ENCODE results near the gene PHIP. TPM values are rescaled to one million over a fixed set of nuclear protein-coding genes. Genes with fewer than 3 reads are reported as not detected.

The PHIP gene
- total and polyA plus RNA-seq, 2 experiments from 2014 or later = 48.0 to 65.4 TPM

DNA sequence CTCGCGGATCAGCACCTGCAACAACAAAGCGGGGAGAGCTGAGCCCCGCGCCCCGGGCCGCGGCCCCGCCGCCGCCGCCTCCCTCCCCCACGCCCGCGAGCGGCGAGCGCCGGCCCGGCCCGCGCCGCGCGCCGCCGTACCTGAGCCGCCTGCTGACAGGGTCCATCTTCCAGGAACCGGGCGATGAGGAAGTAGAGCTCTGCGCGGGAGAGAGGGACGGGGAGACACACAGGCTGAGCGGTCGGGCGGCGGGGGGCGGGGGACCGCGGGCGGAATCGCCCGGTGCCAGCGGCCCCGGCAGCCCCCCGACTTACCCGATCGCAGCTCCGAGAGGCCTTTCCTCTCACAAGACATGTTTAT, 359 bp downstream of the PHIP start (continued):
- TF ChIP-seq, protein P1, sequence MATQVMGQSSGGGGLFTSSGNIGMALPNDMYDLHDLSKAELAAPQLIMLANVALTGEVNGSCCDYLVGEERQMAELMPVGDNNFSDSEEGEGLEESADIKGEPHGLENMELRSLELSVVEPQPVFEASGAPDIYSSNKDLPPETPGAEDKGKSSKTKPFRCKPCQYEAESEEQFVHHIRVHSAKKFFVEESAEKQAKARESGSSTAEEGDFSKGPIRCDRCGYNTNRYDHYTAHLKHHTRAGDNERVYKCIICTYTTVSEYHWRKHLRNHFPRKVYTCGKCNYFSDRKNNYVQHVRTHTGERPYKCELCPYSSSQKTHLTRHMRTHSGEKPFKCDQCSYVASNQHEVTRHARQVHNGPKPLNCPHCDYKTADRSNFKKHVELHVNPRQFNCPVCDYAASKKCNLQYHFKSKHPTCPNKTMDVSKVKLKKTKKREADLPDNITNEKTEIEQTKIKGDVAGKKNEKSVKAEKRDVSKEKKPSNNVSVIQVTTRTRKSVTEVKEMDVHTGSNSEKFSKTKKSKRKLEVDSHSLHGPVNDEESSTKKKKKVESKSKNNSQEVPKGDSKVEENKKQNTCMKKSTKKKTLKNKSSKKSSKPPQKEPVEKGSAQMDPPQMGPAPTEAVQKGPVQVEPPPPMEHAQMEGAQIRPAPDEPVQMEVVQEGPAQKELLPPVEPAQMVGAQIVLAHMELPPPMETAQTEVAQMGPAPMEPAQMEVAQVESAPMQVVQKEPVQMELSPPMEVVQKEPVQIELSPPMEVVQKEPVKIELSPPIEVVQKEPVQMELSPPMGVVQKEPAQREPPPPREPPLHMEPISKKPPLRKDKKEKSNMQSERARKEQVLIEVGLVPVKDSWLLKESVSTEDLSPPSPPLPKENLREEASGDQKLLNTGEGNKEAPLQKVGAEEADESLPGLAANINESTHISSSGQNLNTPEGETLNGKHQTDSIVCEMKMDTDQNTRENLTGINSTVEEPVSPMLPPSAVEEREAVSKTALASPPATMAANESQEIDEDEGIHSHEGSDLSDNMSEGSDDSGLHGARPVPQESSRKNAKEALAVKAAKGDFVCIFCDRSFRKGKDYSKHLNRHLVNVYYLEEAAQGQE (IDR thresholded peaks at IDR 0.05; ENCODE audit: unreplicated experiment) = no peak
- TF ChIP-seq JUNB (IDR thresholded peaks at IDR 0.05; ENCODE audit: unreplicated experiment) = no peak
- TF ChIP-seq, protein P2, sequence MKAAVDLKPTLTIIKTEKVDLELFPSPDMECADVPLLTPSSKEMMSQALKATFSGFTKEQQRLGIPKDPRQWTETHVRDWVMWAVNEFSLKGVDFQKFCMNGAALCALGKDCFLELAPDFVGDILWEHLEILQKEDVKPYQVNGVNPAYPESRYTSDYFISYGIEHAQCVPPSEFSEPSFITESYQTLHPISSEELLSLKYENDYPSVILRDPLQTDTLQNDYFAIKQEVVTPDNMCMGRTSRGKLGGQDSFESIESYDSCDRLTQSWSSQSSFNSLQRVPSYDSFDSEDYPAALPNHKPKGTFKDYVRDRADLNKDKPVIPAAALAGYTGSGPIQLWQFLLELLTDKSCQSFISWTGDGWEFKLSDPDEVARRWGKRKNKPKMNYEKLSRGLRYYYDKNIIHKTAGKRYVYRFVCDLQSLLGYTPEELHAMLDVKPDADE (IDR thresholded peaks at IDR 0.05) = no peak
- no peak for TF ChIP-seq EZH2phosphoT487 (IDR thresholded peaks at IDR 0.05; ENCODE audit: unreplicated experiment)

DNA sequence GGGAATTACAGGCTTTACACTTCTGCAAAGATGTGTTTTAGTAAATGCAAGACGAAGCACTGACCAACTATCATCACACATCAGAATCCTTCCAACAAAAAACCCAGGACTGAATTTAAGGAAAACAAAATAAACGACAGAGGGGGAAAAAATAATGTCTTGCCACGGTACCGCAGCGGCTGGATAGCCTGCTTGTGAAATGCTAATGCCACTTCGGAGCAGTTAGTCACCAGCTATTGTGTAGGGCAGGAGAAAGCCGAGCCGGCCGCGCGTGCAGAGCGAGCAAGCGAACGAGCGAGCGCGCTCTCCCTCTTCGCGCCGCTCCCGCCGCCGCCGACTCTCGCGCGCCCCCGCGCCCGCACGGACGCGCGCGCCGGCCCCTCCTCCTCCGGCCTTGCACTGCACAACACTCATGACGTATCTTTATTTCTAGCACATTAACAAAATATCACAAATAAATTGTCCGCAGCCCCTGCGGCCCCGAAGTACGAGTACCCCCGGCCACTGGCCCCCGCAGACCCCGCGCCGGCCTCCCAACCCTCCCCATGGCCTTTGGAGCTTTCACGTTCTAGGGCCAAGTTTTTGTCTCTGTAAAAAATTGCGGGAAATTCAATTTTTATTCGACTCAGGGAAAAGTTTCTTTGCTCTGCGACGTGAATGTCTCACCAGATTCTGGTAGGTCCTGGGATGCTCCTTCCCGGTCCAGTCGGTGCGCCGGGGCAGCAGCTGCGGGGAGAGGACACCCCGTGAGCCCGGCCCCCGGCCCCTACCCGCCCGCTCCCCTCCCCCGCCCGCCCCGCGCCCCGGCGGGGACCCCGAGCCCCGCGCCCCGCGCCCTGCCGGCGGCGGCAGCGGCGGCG, 1.0 kb downstream of the PHIP start:
- H3K9me2 ChIP-seq (ENCODE audit: insufficient read depth) = no peaks in the 10 kb centered on the region
- H3K36me3 ChIP-seq (ENCODE audit: insufficient read depth) = no peaks in the 10 kb centered on the region
- H3F3A ChIP-seq (replicated peaks; ENCODE audit: low read depth) = no peaks in the 10 kb centered on the region
- peaks cover 40% of the 10 kb centered on the region for H3K4me1 ChIP-seq (ENCODE audit: insufficient read depth)
- peaks cover 3% of the 10 kb centered on the region; the same call in 1 of the 3 replicates for H3K9me3 Mint-ChIP-seq
- H3K27me3 Mint-ChIP-seq (ENCODE audit: insufficient read depth, low read depth, poor library complexity) = peaks cover 4% of the 10 kb centered on the region
- peaks cover 16% of the 10 kb centered on the region for H3K36me3 Mint-ChIP-seq (ENCODE audit: low read depth)
- peaks cover 42% of the 10 kb centered on the region for H3K4me1 Mint-ChIP-seq
- no peaks in the 10 kb centered on the region for H3K27me3 ChIP-seq (ENCODE audit: insufficient read depth)
- TF ChIP-seq, protein P1 (IDR thresholded peaks at IDR 0.05; ENCODE audit: unreplicated experiment) = peak; percentile 45
- TF ChIP-seq CREB1 (CRISPR knock-in tag; IDR thresholded peaks at IDR 0.05; ENCODE audit: low read depth) = peak; percentile 36; the same call in 1 of the 2 replicates
- peak; percentile 61 for TF ChIP-seq POLR2AphosphoS5 (IDR thresholded peaks at IDR 0.05; ENCODE audit: low read depth)
- TF ChIP-seq NANOG (IDR thresholded peaks at IDR 0.05; ENCODE audit: borderline replicate concordance) = no peak
- H3K79me2 ChIP-seq (replicated peaks; ENCODE audit: insufficient read depth) = peaks cover 48% of the 10 kb centered on the region
- H3K27ac ChIP-seq (ENCODE audit: low read depth) = peak overlapping the region; percentile 92
- peak overlapping the region; percentile 94 for H3K4me3 Mint-ChIP-seq
- H3K4me2 ChIP-seq = peak overlapping the region; percentile 87
- H2AFZ ChIP-seq = no peak overlapping the region
- ATAC-seq (peak; percentile 82), DNase-seq (ENCODE audit: low spot score) (peak; percentile 95)
- H3K4me3 ChIP-seq = peak overlapping the region; percentile 66
- H3K27ac Mint-ChIP-seq = peak overlapping the region; percentile 96
- peaks cover 8% of the 10 kb centered on the region for H4K20me1 ChIP-seq (replicated peaks; ENCODE audit: insufficient read depth)
